Prostate gland (tissue), 2 donors: ENCODE measurements around the gene CPLX3.

Source experiments
- CTCF ChIP-seq, 4 experiments: fragments of 200-600 bp in 2 of 4; fragments of 450-650 bp in 2 of 4; sonication (generic) in 2 of 4; IDR thresholded peaks; 1 replicate in 3 of 4; 2 replicates in 1 of 4; pipeline ENCODE4 v1.5.1; 2016 to 2019; ENCODE audit warnings: antibody characterized with exemption in 4 of 4, mild to moderate bottlenecking in 2 of 4, moderate library complexity in 2 of 4
- POLR2A ChIP-seq: fragments of 450-650 bp; IDR thresholded peaks from one replicate; pipeline ENCODE4 v1.6.1; 2016; ENCODE audit warnings: antibody characterized with exemption, mild to moderate bottlenecking
- POLR2AphosphoS5 ChIP-seq: sonication (generic); formaldehyde crosslinking; IDR thresholded peaks from one replicate; pipeline ENCODE4 v1.6.1; 2017; ENCODE audit warnings: antibody characterized with exemption

GRCh38 chr15:74804935-74805334, 21.5 kb upstream of the CPLX3 start:
- TF ChIP-seq CTCF (IDR thresholded peaks at IDR 0.05) (no peak), POLR2A (no peak), POLR2AphosphoS5 (no peak)
